Measurements from ENCODE around the gene EPHA10.
"Not testable (repeated sequence)": the region's sequence is repeated elsewhere in the genome, so short reads cannot be mapped to it uniquely, and the experiment has no call there.

Gene EPHA10

DNA sequence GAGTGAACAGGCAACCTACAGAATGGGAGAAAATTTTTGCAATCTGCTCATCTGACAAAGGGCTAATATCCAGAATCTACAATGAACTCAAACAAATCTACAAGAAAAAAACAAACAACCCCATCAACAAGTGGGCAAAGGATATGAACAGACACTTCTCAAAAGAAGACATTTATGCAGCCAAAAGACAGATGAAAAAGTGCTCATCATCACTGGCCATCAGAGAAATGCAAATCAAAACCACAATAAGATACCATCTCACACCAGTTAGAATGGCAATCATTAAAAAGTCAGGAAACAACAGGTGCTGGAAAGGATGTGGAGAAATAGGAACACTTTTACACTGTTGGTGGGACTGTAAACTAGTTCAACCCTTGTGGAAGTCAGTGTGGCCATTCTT, 6.5 kb upstream of the EPHA10 start:
- not testable (repeated sequence) for DNase-seq (ENCODE audit: low spot score)

DNA sequence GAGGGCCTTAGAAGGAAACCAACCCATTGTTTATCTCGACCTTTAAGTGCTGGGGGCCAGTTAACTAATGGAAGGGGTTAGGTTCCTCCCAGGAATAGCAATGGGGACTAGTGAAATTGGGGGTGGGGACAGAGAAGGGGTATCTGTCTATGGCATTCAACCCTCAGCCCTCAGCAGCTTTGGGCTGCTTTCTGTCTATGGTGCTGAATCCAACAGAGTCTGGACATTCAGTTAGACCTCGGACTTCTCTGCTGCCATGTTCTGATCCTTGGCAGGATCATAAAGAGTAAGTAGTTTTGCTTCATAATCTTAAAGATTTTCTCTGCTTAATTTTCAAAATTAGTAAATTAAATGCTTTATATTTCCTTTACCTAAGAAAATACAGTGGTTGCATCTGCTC, 2.6 kb upstream of the EPHA10 start:
- no peak for DNase-seq (ENCODE audit: low spot score)

DNA sequence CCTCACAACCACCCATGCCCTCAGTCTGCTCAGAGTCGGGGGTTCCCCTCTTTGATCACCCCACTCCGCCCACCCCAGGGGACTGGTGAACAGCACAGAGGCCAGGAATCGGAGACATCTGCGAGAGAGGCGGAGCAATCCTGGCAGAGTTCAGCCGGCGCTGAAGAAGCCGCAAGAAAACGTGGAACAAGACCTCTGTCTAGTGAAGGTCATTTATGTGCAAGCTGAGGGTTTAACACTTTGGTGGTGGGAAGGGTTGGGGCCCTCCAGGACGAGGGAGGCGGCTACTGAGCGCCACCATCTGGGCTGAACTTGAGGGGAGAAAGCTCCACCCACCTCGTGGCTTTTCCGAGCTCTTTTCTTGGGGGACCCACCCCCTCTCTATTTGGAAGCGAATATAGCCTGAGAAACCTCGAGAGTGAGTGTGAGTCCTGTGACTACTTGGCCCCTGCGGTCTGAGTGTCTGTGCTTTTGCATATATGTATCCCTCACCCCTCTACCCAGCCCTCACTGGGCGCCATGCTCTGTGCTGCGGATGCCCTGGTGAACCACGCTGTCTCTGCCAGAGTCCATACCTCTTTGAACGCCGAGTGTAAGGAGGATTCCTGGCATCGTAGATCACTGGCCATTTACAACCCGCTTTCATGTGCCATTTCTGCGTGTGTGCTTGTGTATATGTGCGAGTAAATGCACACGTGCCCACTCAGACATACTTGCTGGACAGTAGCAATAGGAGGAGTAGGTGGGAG, 1.2 kb upstream of the EPHA10 start:
- no peak for DNase-seq (ENCODE audit: low spot score)

DNA sequence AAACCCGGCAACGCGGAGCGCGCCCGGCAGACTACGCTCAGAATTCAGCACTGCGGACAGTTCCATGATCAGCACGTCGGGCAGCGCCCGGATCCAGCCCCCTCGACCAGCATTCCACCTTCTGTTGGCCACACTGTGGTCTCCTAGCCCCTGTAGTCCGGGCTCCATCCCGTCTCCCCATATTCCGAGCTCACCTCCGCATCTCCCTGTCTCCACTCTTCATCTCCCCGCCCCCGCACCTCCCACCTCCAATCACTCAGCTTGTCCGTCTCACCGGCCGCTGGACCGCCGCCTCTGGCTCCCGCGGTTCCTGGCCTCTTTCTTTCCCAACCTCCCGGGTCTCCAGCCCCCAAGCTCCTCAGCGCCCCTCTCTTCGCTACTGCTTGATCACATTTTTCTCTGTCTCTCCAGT, 500 bp downstream of the EPHA10 start:
- DNase-seq (ENCODE audit: low spot score): peak; percentile 14

DNA sequence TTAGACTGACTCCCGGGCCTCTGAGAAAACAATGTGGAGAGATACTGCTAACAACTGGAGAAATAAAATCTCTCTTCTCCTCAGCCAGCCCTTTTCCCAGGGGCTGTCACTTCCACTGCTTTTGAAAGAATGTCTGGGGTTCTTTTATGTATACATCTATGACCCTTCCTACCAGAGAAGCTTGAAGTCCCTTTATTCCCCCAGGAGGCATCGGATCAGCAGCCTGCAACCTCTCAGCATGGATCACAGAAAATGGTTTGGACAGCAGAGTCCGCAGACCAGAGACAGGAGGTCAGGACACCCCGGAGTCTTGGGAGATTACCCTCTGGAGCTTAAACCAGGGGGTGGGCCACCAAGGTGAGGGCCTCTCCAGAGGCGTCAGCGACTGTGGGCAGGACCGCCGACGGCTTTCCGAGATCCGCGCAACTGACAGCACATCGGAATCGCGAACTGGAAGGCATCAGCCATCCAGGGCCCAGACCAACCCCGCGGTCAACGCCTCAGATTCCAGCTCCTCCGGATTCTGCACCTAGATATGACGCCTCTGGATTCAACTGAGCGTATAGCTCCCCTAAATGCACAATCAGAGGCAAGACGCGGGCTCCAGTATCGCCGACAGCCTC, 1.0 kb downstream of the EPHA10 start:
- DNase-seq (ENCODE audit: low spot score): no peak

DNA sequence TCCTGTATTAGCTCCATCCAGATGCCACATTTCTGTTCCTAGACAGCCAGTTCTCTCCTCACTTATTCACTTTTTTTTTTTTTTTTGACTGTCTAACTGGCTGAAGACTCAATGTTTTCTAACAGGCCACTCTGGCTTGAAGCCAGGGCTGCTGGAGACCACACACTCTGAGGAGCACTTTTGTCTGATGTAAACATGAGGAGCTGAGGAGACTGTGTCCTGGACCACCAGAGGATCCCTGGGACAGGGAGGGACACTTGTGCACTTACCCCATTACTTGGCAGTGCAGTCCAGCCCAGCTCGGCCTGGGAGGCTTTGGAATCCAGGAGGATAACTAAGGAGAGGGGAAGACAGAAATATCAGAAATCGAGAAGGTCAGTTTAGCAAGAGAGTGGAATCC, 2.4 kb downstream of the EPHA10 start:
- no peak for DNase-seq (ENCODE audit: low spot score)

DNA sequence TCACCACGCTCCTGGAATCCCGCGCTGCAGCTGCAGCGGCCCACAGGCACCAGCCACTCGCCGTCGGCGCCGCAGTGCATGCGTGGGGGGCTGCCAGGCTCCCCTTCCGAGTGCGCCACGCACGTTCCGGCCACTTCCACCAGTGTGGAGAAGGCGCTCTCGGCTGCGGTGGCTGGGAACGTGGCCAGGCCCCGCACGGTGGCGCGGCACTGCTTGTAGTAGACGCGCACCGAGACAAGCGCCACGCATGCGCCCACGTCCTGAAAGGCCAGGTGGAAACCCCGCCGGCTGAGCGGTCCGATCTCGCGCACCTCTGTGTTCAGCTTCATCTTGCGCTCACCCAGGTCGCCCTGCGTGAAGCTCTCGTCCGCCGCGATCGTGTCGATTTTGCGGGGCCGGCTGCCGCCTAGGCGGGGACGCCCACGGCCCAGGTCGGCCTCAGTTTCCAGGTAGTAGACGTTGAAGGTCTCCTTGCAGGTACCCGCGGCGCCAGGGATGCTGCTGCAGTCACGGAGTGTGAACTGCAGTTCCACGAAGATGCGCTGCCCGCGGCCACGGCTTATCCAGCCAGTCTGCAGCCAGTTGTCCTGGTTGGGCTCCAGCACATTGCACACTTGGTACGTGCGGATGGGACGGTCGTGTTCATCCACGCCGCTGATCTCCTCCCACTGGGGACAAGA, 3.4 kb downstream of the EPHA10 start:
- no peak for DNase-seq (ENCODE audit: low spot score)

DNA sequence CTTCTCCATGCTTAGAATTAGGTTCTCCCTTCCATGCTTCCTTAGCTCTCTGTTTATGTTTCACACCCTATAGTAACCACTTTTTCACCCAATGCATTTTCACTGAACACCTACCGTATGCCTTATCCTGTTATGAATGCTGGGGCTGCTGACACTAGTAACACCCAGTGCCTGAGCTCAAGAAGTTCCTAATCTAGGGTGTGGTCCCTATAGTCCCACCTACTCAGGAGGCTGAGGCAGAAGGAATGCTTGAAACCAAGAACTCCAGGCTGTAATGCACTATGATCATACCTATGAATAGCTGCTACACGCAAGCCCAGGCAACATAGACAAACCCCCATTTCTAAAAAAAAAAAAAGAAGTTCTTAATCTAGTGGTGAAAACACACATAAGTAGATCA, 5.5 kb downstream of the EPHA10 start:
- DNase-seq (ENCODE audit: low spot score): no peak

DNA sequence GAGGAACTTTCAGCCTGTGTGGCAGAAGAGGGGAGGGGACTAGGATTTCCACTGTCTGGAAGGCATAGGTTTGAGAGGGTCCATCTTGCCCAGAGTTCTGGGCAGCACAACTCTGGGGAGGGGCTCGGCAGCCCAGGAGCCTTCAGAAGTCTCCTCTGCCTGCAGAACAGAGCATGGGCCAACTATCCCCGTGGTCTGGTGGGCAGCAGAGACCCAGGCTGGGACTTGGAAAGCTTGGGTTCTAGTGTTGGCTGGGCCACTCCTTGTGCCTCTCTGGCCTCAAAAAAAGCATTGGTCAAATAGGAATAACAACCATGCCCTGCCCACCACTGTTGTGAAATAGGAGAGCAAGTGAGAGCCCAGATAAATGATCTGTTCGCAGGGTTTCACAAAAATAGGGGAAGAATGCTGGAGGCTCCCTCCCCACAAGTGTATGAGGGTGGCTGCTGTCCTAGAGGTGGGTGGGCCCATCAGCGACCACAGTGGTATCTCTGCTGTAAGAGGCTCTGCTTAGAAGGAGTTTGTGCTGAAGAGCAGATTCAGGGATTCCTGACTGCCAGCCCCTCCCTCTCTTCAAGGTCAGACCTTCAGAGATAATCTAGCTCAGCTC, 8.9 kb downstream of the EPHA10 start:
- DNase-seq (ENCODE audit: low spot score): no peak

DNA sequence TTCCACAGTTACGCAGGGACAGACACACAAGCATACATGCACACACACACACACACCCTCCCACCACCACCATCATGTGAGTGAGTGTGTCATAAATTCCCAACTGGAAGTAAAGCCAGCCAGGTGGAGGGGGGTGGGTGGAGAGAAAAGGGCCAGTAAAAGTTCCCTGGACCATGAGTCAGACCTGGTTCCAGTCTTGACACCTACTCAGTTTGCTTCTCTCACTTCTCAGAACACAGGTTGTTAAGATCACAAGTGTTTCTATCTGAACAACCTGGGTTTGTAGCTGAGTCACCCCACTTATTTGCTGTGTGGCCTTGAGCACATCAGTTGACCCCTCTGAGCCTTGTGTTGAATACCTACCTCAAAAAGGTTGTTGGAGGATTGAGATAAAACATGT, 9.6 kb downstream of the EPHA10 start:
- DNase-seq (ENCODE audit: low spot score): no peak

DNA sequence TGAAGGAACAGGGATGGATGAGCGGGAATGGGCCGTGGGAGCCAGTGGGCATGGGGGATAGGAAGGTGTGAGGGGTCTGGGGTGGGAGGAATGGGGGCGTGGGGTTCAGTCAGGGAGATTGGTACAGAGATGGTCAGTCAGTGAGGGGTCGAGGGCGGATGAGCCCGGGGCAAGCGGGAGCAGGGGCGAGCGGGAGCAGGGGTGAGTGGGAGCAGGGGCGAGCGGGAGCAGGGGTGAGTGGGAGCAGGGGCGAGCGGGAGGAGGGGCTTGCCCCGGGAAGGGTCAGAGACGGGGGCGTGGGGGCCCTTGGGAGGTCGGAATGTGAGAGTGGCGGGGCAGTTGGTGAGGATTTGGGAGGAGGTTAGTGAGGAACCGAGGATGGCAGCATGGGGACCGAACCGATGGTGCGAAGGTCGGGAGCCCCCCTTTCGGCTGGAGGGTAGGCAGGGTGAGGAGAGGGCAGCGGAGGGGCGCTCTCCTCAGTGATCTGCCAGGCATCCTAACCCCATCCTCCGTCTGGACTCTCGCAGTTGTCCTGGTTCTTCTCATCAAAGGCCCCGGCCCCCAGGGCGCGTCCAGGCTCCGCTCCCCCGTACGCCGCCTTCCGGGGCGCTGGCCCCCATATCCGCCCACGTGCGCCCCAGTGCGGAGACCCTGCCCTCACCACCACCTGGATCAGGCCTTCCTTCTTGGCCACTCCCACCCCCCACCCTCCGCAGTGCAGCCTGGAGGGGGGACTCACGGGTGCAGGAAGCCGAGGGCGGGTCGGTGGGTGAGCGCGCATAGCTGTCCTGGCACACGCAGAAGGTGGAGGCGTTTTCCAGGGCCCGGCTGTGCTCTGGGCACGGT, 11.2 kb downstream of the EPHA10 start:
- DNase-seq (ENCODE audit: low spot score): no peak

DNA sequence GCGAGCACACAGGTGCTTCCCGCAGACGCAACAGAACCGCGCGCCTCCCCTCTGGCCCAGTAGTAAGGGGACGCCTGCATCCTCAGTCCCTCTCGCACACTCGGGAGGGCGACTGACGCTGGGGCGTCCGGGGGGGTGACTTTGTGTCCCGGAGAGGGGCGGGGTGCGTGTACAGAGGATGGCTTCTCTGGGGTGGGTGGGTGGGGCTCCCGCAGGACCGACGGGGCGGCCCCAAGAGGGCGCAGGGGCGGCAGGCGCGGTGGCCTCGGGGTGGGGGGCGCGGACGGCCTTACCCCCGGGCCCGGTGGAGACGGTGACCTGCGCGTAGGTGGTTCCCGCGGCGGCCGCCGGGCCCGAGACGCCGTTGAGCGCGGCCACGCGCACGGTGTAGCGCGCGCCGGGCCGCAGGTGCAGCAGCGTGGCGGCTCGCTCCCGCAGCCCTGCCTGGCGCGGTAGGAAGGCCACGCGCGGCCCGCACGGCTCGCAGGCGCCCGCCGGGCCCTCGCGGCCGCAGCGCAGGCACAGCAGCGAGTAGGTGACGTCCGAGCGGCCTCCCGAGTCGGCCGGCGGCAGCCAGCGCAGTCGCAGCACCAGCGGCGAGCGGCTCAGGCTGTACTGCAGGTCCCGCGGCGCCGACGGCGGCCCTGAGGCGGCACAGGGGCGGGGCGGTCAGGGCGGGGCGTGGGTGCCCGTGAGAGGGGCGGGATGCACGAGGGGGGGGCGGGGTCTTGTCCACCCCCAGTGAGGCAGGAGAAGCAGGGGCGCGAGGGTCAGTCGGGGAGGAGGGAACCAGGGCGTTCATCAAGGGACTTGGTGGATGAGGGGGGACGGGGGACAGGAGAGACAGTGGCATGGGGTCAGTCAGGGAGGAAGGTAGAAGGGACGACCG, 12.1 kb downstream of the EPHA10 start:
- peak; percentile 26 for DNase-seq (ENCODE audit: low spot score)

DNA sequence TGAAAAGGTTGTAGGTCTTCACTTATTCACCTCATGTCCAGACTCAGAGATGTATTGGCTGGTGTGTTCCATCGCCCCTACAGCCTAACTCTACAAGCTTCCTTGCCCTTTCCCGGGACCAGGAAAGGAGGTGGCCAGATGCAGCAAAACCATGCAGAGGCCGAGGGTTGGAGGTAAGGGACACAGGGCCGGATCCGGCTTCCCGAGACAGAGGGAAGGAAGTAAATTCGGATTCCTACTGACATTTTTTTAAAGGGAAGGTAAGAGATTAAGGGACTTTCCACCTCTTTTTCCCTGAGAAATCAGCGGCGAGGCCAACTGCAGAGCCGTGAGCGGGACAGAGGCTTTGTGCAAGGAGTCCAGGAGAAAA, 12.7 kb downstream of the EPHA10 start:
- DNase-seq (ENCODE audit: low spot score): no peak

DNA sequence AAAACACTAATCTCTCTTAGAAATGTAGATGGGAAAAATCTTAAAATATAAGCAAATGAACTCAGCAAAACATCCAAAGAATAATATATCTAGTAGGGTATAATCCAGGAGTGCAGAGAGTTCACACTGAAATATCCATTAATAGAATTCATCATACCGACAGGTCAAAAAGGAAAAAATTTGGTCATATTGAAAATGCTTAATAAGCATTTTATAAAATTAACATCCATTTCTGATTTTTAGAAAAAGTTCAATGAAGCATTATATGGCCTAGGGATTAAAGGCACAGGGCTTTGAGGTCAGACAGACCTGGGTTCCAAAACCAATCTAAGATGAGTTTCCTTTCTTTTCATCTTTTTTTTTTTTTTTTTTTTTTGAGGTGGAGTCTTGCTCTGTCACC, 16.4 kb downstream of the EPHA10 start:
- DNase-seq (ENCODE audit: low spot score): no peak

DNA sequence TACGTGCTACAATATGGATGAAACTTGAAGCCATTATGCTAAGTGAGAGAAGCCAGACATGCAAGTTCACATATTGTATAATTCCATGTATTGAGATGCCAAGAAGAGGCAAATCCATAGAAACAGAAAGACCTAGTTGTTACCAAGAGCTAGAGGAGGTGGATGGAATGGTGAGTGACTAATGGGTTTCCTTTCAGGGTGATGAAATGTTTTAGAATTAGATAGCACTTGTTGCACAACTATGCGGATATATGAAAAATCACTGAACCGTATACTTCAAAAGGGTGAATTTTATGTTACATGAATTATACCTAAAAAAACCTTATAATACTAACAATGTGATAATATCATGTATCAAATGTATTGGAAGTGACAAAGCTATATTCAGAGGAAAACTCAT, 18.1 kb downstream of the EPHA10 start:
- DNase-seq (ENCODE audit: low spot score): no peak

DNA sequence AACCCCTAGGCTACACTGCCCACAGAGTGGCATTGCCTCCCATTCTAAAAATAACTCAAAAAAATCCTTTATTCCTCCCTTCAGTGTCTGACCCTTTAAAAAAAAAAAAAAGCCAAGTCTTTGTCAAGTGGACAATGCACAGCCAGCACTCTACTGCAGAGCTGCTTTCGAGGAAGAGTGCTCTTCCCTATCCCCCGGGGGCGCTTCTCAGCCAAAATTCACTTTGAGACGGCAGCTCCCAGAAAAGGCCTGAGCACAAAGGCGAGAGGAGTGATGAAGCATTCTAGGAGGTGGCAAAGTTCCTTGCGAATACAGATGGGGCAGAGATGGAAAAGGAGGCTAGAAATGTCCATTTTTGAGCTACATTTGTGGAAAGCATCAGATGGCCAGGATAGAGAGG, 23.3 kb downstream of the EPHA10 start:
- DNase-seq (ENCODE audit: low spot score): no peak

DNA sequence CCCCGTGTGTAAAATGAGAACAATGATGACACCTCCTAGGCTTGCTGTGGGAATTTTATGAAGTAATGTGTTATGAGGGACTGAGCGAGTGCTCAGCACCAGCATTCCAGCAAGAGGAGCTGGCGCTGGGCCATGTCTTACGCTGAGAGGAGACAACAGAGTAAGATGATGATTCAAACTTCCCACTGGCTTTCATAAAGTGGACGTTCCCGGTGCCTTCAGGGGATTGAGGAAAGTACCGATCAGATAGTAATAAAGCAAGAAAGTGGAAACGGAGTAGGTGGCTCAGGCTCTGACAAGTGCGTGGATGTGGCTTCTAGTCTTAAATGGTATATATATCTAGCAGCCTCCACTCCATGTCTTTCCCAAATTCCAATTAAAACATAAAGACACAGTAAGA, 23.8 kb downstream of the EPHA10 start:
- DNase-seq (ENCODE audit: low spot score): peak; percentile 45

DNA sequence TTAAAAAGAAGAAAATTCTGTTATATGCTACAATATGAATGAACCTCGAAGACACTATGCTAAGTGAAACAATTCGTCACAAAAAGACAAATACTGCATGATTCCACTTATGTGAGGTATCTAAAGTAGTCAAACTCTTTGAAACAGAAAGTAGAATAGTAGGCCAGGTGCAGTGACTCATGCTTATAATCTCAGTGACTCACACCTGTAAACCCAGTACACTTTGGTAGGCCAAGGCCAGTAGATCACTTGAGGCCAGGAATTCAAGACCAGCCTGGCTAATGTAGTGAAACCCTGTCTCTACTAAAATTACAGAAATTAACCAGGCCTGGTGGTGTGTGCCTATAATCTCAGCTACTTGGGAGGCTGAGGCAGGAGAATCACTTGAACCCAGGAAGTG, 25.7 kb downstream of the EPHA10 start:
- DNase-seq (ENCODE audit: low spot score): peak; percentile 84

DNA sequence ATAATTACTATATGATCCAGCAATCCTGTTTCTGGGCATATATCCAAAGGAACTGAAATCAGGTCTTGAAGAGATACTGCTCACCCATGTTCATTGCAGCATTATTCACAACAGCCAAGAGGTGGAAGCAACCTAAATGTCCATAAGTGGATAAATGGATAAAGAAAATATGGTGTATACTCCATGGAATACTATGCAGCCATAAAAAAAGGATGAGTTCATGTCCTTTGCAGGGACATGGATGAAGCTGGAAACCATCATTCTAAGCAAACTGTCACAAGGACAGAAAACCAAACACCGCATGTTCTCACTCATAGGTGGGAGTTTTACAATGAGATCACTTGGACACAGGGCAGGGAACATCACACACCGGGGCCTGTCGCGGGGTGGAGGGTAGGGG, 26.3 kb downstream of the EPHA10 start:
- not testable (repeated sequence) for DNase-seq (ENCODE audit: low spot score)

DNA sequence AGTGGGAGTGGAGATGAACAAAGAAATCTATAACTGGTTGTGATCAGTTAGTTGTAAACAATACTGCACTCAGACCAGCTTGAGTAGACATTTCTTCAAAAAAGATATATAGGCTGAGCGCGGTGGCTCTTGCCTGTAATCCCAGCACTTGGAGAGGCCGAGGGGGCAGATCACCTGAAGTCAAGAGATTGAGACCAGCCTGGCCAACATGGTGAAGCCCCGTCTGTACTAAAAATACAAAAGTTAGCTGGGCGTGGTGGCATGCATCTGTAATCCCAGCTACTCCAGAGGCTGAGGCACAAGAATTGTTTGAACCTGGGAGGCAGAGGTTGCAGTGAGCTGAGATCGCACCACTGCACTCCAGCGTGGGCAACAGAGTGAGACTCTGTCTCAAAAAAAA, 26.9 kb downstream of the EPHA10 start:
- DNase-seq (ENCODE audit: low spot score): not testable (repeated sequence)

Measured in LoVo (cell line).